ENCODE measurements around the gene HMGCS1.

- TF ChIP-seq CTCF (IDR thresholded peaks at IDR 0.05) (no peak), POLR2A (IDR thresholded peaks at IDR 0.05) (no peak)
Observed at GRCh38 chr5:43313854-43314457, 744 bp upstream of the HMGCS1 start.

All from body of pancreas (tissue), 4 donors.